OCI-LY3 (cell line): ENCODE data around the gene MS4A6A.

Experiments
- H2AFZ ChIP-seq: fragments of 200-600, 300-600 bp; shearing (Covaris generic); 2 replicates; pipeline ENCODE4 v1.6.0; 2014; ENCODE audit warnings: antibody characterized with exemption, low read depth, low read length
- H3K27ac ChIP-seq: fragments of 200-600, 300-600 bp; sonication (generic); 2 replicates; pipeline ENCODE4 v1.5.1; 2014; ENCODE audit warnings: mild to moderate bottlenecking, low read length, moderate library complexity, mixed read lengths
- H3K27me3 ChIP-seq: fragments of 200-600, 300-600 bp; sonication (generic); 2 replicates; pipeline ENCODE4 v1.6.1; 2014; ENCODE audit warnings: low read depth, low read length, mixed read lengths
- H3K36me3 ChIP-seq: fragments of 200-600, 300-600 bp; sonication (generic); replicated peaks from 2 replicates; pipeline ENCODE3; 2014; ENCODE audit warnings: low read depth, low read length, mixed read lengths
- H3K4me1 ChIP-seq: fragments of 300-600, 200-600 bp; sonication (generic); 2 replicates; pipeline ENCODE4 v1.6.1; 2014; ENCODE audit warnings: low read length, mixed read lengths
- H3K4me2 ChIP-seq: fragments of 200-600, 300-600 bp; sonication (generic); 2 replicates; pipeline ENCODE4 v1.6.1; 2014; ENCODE audit warnings: low read length, mixed read lengths
- H3K4me3 ChIP-seq: fragments of 300-600, 200-600 bp; sonication (generic); 2 replicates; pipeline ENCODE4 v1.5.1; 2014; ENCODE audit warnings: antibody characterized with exemption, mild to moderate bottlenecking, low read length, moderate library complexity
- H3K79me2 ChIP-seq: fragments of 300-600, 200-600 bp; shearing (Covaris generic); 2 replicates; pipeline ENCODE4 v1.6.1; 2014; ENCODE audit warnings: mild to moderate bottlenecking, low read length, mixed read lengths
- H3K9ac ChIP-seq: fragments of 300-600, 200-600 bp; shearing (Covaris generic); 2 replicates; pipeline ENCODE4 v1.6.0; 2014; ENCODE audit warnings: mild to moderate bottlenecking, low read length, moderate library complexity
- H3K9me3 ChIP-seq: fragments of 200-600, 300-600 bp; shearing (Covaris generic); 2 replicates; pipeline ENCODE4 v1.6.1; 2014; ENCODE audit warnings: low read length, mixed read lengths; ENCODE audit not compliant: insufficient read depth
- H4K20me1 ChIP-seq: fragments of 200-600, 300-600 bp; sonication (generic); 2 replicates; pipeline ENCODE4 v1.6.1; 2016; ENCODE audit warnings: low read length, mixed read lengths; ENCODE audit not compliant: insufficient read depth
- CTCF ChIP-seq: fragments of 200-600, 300-600 bp; sonication (generic); IDR thresholded peaks from 2 replicates; pipeline ENCODE4 v1.5.1; 2014; ENCODE audit warnings: antibody characterized with exemption, low read length, low read depth
- EZH2phosphoT487 ChIP-seq: fragments of 200-600 bp; shearing (Covaris generic); IDR thresholded peaks from 2 replicates; pipeline ENCODE4 v1.6.1; 2018; ENCODE audit warnings: antibody characterized with exemption, mixed run types, low read depth

MS4A6A gene

GRCh38 chr11:60182541-60183330 is at the start of gene MS4A6A:
TSS of gene MS4A6A (minus strand) at chr11:60183083. CDS start at chr11:60181727, 1,356 bp downstream.
- H3K9me3 ChIP-seq = peaks cover 15% of the 10 kb centered on the region
- TF ChIP-seq EZH2phosphoT487 = no peak
- TF ChIP-seq CTCF = no peak
- H3K36me3 ChIP-seq = peaks cover 7% of the 10 kb centered on the region
- no peak within 1 kb of the TSS for H3K9ac ChIP-seq
- no peak within 1 kb of the TSS for H3K27ac ChIP-seq
- H4K20me1 ChIP-seq = no peaks in the 10 kb centered on the region
- no peaks in the 10 kb centered on the region for H3K27me3 ChIP-seq
- no peak within 1 kb of the TSS for H3K4me3 ChIP-seq
- peaks cover 24% of the 10 kb centered on the region for H3K4me1 ChIP-seq
- H3K79me2 ChIP-seq = no peaks in the 10 kb centered on the region
- no peak within 1 kb of the TSS for H3K4me2 ChIP-seq
- no peak within 1 kb of the TSS for H2AFZ ChIP-seq

- Histone ChIP-seq H3K27me3 (no peaks in the 10 kb centered on the region), H4K20me1 (no peaks in the 10 kb centered on the region), H3K9ac (no peak overlapping the region), H2AFZ (no peak overlapping the region), H3K4me3 (no peak overlapping the region), H3K4me1 (peaks cover 7% of the 10 kb centered on the region), H3K79me2 (no peaks in the 10 kb centered on the region), H3K4me2 (no peak overlapping the region; the same call in 1 of the 2 replicates), H3K27ac (no peak overlapping the region), H3K36me3 (no peaks in the 10 kb centered on the region), H3K9me3 (no peaks in the 10 kb centered on the region; the same call in 1 of the 2 replicates)
- TF ChIP-seq EZH2phosphoT487 (no peak), CTCF (no peak)
Observed at GRCh38 chr11:60230681-60231080, 47.8 kb upstream of the MS4A6A start.

GRCh38 chr11:60222141-60222540 is 39.3 kb upstream of the MS4A6A start:
- Histone ChIP-seq H3K27ac (no peak overlapping the region), H3K36me3 (no peaks in the 10 kb centered on the region), H3K27me3 (no peaks in the 10 kb centered on the region), H2AFZ (no peak overlapping the region), H3K4me2 (no peak overlapping the region), H3K4me1 (peaks cover 12% of the 10 kb centered on the region), H3K9me3 (no peaks in the 10 kb centered on the region), H4K20me1 (no peaks in the 10 kb centered on the region), H3K9ac (no peak overlapping the region), H3K4me3 (no peak overlapping the region), H3K79me2 (no peaks in the 10 kb centered on the region)
- TF ChIP-seq CTCF (no peak), EZH2phosphoT487 (no peak)

- Histone ChIP-seq H2AFZ (no peak overlapping the region), H3K36me3 (no peaks in the 10 kb centered on the region), H3K4me3 (no peak overlapping the region), H3K4me1 (peaks cover 12% of the 10 kb centered on the region), H3K9ac (no peak overlapping the region), H3K27ac (no peak overlapping the region), H3K4me2 (no peak overlapping the region), H3K79me2 (no peaks in the 10 kb centered on the region), H3K9me3 (no peaks in the 10 kb centered on the region), H4K20me1 (no peaks in the 10 kb centered on the region), H3K27me3 (no peaks in the 10 kb centered on the region)
- TF ChIP-seq EZH2phosphoT487 = no peak
- TF ChIP-seq CTCF = no peak
Observed at GRCh38 chr11:60221692-60222091, 38.8 kb upstream of the MS4A6A start.
